PFSK-1 (cell line): ENCODE measurements around the gene TSPAN15.

Experiments used
- POLR2AphosphoS5 ChIP-seq: IDR thresholded peaks from 2 replicates; pipeline ENCODE4 v1.6.1; 2012; ENCODE audit warnings: low read depth, mild to moderate bottlenecking, control low read depth, low read length, moderate library complexity
- REST ChIP-seq, 2 experiments: IDR thresholded peaks; 2 replicates each; pipeline versions ENCODE4 v1.6.1 to v1.8.0; 2011 to 2012; ENCODE audit warnings: low read depth in 2 of 2, low read length in 2 of 2, control low read depth in 1 of 2, inconsistent platforms in 1 of 2, mild to moderate bottlenecking in 1 of 2, moderate library complexity in 1 of 2; ENCODE audit not compliant: insufficient read depth in 1 of 2
- SIN3A ChIP-seq: IDR thresholded peaks from 2 replicates; pipeline ENCODE4 v1.6.1; 2012; ENCODE audit warnings: mild to moderate bottlenecking, low read length, moderate library complexity, borderline replicate concordance; ENCODE audit not compliant: insufficient read depth
- TAF1 ChIP-seq: IDR thresholded peaks from 2 replicates; pipeline ENCODE4 v1.6.1; 2012; ENCODE audit warnings: low read length, control low read depth, borderline replicate concordance; ENCODE audit not compliant: insufficient read depth

GRCh38 chr10:69468751-69469089 lies 17.5 kb downstream of the TSPAN15 start:
- TF ChIP-seq POLR2AphosphoS5, result no peak
- TF ChIP-seq TAF1, result no peak
- TF ChIP-seq SIN3A, result no peak
- no peak for TF ChIP-seq REST (IDR thresholded peaks at IDR 0.05; ENCODE audit: insufficient read depth in 1 of 2, low read depth in 2 of 2, low read length in 2 of 2)
